ENCODE measurements around the gene HINT3. TPM values are rescaled to one million over a fixed set of nuclear protein-coding genes. Genes with fewer than 3 reads are reported as not detected.

Gene HINT3
- total and polyA plus RNA-seq, 8 donors = 2.6 to 15.7 (median 11.0) TPM

DNA sequence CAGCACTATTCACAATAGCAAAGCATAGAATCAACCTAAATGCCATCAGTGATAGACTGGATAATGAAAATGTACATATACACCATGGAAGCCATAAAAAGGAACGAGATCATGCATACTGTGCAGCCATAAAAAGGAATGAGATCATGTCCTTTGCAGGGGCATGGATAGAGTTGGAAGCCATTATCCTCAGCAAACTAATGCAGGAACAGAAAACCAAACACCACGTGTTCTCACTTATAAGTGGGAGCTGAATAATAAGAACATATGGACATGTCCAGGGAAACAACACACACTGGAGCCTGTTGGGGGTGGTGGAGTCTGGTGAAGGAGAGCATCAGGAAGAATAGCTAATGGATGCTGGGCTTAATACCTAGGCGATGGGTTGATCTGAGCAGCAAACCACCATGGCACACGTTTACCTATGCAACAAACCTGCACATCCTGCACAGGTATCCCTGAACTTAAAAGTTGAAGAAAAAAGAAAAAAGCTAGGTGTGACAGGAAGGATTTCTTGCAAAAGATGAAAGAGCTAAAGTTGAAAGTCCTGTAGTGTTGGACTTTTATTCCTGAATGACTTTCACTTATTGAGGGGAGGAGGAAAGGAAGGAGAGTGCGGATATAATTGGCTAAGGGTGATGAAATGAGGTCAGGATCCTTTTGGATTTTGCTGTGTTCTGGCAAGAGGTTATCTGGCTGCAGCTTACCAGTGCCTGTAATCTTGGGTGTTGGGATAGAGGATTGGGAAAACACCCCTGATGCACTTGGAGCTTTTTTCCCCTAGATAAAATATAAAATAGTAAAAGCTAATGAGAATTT lies 38.3 kb downstream of the HINT3 start:
- FAIRE-seq (no peak), ATAC-seq (no peak), DNase-seq (no peak)
- Histone ChIP-seq H3K4me3 (no peak overlapping the region), H3K27ac (no peak overlapping the region), H3K9me3 (no peaks in the 10 kb centered on the region), H3K4me1 (peaks cover 0 to 8% (median 0%) of the 10 kb centered on the region in 3 donors), H3K27me3 (no peaks in the 10 kb centered on the region), H3K36me3 (peaks cover 0 to 4% (median 3%) of the 10 kb centered on the region in 3 donors)
- TF ChIP-seq, protein P1, sequence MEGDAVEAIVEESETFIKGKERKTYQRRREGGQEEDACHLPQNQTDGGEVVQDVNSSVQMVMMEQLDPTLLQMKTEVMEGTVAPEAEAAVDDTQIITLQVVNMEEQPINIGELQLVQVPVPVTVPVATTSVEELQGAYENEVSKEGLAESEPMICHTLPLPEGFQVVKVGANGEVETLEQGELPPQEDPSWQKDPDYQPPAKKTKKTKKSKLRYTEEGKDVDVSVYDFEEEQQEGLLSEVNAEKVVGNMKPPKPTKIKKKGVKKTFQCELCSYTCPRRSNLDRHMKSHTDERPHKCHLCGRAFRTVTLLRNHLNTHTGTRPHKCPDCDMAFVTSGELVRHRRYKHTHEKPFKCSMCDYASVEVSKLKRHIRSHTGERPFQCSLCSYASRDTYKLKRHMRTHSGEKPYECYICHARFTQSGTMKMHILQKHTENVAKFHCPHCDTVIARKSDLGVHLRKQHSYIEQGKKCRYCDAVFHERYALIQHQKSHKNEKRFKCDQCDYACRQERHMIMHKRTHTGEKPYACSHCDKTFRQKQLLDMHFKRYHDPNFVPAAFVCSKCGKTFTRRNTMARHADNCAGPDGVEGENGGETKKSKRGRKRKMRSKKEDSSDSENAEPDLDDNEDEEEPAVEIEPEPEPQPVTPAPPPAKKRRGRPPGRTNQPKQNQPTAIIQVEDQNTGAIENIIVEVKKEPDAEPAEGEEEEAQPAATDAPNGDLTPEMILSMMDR (IDR thresholded peaks at IDR 0.05) = no peak
- intact Hi-C loops (cut with DNase I) = no loop called here
- WGBS, 2 donors = 71 to 78% methylated on average over 5 of the region's 5 CpGs

DNA sequence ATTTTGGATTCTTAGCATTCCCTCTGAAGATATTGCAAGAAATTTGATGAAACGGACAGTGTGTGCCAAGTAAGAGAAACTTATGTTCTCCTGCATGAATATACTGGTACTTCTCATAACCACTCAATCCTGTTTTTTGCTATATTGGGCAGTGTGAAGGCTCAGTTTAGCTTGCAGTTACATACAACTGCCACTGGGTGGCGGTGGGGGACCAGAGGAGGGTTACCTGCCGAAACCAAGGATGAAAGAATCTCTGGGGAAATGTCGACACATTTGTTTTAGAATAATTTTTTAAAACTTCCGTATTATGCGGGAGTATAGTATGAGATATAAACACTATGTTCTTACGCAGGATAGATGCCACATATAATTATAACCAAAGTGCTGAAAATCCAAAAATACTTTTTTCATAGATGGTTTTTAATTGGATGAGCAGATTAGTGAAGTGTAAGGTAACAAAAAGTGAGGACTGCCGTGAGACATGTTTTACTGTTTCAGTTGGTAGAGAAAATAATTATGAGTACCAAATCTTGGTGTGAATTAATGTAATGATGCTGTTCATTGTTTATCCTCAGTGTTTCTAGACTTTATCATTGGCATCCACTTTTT lies 39.5 kb downstream of the HINT3 start:
- Histone ChIP-seq H3K4me3 (no peak overlapping the region), H3K4me1 (peaks cover 0 to 3% (median 0%) of the 10 kb centered on the region in 3 donors), H3K27me3 (no peaks in the 10 kb centered on the region), H3K9me3 (no peaks in the 10 kb centered on the region), H3K27ac (no peak overlapping the region), H3K36me3 (peaks cover 0 to 4% (median 3%) of the 10 kb centered on the region in 3 donors)
- TF ChIP-seq, protein P1 (IDR thresholded peaks at IDR 0.05) = peak; percentile 80 to 95 (median 92)
- FAIRE-seq (peak; percentile 80), DNase-seq (peak; percentile 33 to 87 (median 63)), ATAC-seq (peak; percentile 92 to 100 (median 97))
- 3 to 4% methylated on average over 8 of the region's 8 CpGs for WGBS, 2 donors
- intact Hi-C loops (cut with DNase I) = no loop called here

DNA sequence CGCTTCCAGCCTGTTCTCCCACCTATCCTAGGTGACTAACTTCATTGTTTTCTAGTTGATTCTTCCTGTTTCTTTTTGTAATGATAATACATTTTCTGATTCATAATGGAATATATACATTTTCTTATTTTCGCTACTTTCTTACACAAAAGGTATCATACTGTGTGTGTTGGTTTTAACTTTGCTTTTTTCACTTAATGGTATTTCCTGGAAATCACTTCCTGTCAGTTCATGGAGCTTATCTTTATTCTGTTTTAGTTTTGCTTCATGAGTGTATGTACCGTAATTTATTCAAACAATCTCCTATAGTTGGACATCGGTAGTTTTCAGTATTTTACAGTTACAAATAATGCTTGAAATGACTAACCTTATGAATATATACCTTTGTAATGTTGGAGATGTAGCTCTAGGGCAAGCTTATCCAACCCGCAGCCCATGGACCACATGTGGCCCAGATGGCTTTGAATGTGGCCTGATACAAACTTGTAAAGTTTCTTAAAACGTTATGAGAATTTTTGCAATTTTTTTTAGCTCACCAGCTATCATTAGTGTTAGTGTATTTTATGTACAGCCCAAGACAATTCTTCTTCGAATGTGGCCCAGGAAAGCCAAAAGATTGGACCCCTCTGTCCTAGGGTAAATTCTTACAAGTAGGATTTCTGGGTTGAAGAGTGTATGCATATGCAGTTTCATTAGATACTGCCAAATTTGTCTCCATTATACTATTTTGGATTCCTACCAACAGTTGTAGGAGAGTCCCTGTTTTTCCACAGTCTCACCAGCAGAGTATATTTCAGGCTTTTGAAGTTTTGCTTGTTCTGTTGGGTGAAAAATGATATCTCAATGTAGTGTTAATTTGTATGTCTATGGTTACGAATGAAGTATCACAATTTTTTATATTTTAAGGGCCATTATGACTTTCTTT lies 46.4 kb downstream of the HINT3 start:
- no peaks in the 10 kb centered on the region for H3K9me3 ChIP-seq
- H3K36me3 ChIP-seq = peaks cover 0 to 4% (median 3%) of the 10 kb centered on the region in 3 donors
- 92 to 94% methylated on average over 8 of the region's 8 CpGs for WGBS, 2 donors
- TF ChIP-seq, protein P1 (IDR thresholded peaks at IDR 0.05) = no peak
- intact Hi-C loops (cut with DNase I) = no loop called here
- no peak overlapping the region for H3K4me3 ChIP-seq
- H3K27ac ChIP-seq = no peak overlapping the region
- DNase-seq = no peak
- FAIRE-seq = no peak
- H3K4me1 ChIP-seq = no peaks in the 10 kb centered on the region
- H3K27me3 ChIP-seq = no peaks in the 10 kb centered on the region
- ATAC-seq = no peak

DNA sequence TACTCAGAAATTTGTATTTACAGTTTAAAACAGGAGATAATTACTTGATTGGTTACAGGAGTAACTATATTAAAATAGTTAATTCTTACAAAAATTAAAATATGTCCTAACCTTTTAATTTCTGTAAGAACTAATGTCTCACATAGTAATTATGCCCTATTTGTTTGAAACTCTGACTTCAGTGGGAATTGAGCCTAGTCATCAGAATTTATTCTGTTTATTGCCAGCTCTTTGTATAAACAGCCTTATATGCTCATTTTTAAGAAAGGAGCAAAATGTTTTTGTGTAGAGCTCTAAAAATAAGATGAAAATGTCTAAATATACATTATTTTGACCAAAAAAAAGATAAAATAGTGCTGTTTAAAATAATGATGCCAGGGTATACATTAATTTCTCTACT lies 51.2 kb downstream of the HINT3 start:
- no peak overlapping the region for H3K27ac ChIP-seq
- H3K4me1 ChIP-seq = no peaks in the 10 kb centered on the region
- H3K36me3 ChIP-seq = peaks cover 0 to 19% (median 4%) of the 10 kb centered on the region in 3 donors
- DNase-seq = no peak
- intact Hi-C loops (cut with DNase I) = no loop called here
- H3K4me3 ChIP-seq = no peak overlapping the region
- ATAC-seq = no peak
- FAIRE-seq = no peak
- no peaks in the 10 kb centered on the region for H3K27me3 ChIP-seq
- H3K9me3 ChIP-seq = no peaks in the 10 kb centered on the region
- TF ChIP-seq, protein P1 (IDR thresholded peaks at IDR 0.05) = no peak
